HFFc6 (cell line): ENCODE results near the gene ZSWIM3. TPM values are rescaled to one million over a fixed set of nuclear protein-coding genes. Genes with fewer than 3 reads are reported as not detected.
A peak's percentile ranks its signal among the peaks of the same experiment; 100 is the strongest.

Experiments
- DNase-seq: peaks from one replicate; pipeline ENCODE4 v3.0.0-alpha.2; 2018
- H3K27ac Mint-ChIP-seq: 2 replicates; pipeline ENCODE4 v1.8.0; 2020; ENCODE audit warnings: mild to moderate bottlenecking, mixed read lengths
- H3K27me3 Mint-ChIP-seq: 2 replicates; pipeline ENCODE4 v1.8.0; 2021; ENCODE audit warnings: mild to moderate bottlenecking, moderate library complexity, mixed read lengths; ENCODE audit not compliant: insufficient read depth
- H3K36me3 Mint-ChIP-seq: 2 replicates; pipeline ENCODE4 v1.8.0; 2021; ENCODE audit warnings: low read depth, mixed read lengths
- H3K4me1 Mint-ChIP-seq: 2 replicates; pipeline ENCODE4 v1.8.0; 2020; ENCODE audit warnings: low read depth, mixed read lengths
- H3K4me3 Mint-ChIP-seq: 2 replicates; pipeline ENCODE4 v1.8.0; 2020; ENCODE audit warnings: mild to moderate bottlenecking, moderate library complexity, mixed read lengths
- H3K9me3 Mint-ChIP-seq: 2 replicates; pipeline ENCODE4 v1.8.0; 2020; ENCODE audit warnings: mild to moderate bottlenecking, mixed read lengths
- total RNA-seq, 6 experiments: library from RNA; stranded (reverse); fragmentation: NEBNext Ultra II Directional; extraction: Animal tissue kit (Norgen Biotek cat#: 25700); gene quantifications; 2 replicates in 1 of 6; 3 replicates in 5 of 6; pipeline ENCODE4 v1.2.3, GENCODE V29; 2021
- TF ChIP-seq, protein P1 (sequence below): fragments of 200-600 bp; sonication (generic); IDR thresholded peaks from 2 replicates; pipeline ENCODE4 v1.5.0; 2021; ENCODE audit warnings: antibody characterized with exemption, mild to moderate bottlenecking

ZSWIM3 gene
- total RNA-seq, 6 experiments from 2014 or later: 2.3 to 4.0 (median 2.7) TPM

DNA sequence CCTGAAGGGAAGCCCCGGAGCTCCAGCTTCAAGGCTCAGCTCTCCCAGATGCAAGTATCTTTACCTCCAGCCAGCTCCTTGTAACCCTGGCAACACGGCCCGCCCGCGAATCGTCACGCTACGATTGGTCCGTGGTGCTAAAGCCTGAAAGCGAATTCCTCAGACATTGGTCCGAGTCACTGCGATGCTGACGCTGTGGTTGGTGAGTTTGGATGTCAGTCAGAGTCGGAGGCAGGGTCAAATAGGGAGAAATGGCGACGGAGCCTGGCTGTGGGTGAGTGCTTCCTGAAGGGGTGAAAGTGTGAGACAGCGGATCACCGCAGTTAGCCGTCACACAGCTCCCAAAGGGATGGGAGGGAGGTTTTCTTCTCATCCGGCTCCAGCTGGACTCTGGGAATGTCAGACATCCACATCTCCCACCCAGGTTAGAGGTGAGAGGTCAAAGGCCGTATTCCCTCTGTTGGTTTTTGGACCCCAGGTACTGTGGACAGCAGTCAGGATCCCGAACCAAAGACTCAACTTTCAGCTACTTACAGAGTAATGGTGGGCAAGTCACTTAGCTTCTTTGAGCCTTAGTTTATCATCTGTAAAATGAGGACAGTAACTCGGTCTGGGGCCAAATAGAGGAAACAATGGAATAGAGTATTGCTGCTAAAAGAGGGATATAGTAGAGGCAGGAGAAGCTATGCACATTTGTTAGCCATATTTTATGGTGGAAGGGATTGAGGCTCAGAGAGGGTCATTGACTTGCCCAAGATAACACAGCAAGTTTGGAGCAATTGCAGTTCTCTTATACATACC is 23.8 kb downstream of the ZSWIM3 start, which contains the start of gene ZSWIM1:
TSS of gene ZSWIM1 (plus strand) at position 240 of the 801 bp plus-strand sequence. CDS start 1,366 bp downstream, outside the sequence.
- DNase-seq: peak; percentile 99
- TF ChIP-seq, protein P1, sequence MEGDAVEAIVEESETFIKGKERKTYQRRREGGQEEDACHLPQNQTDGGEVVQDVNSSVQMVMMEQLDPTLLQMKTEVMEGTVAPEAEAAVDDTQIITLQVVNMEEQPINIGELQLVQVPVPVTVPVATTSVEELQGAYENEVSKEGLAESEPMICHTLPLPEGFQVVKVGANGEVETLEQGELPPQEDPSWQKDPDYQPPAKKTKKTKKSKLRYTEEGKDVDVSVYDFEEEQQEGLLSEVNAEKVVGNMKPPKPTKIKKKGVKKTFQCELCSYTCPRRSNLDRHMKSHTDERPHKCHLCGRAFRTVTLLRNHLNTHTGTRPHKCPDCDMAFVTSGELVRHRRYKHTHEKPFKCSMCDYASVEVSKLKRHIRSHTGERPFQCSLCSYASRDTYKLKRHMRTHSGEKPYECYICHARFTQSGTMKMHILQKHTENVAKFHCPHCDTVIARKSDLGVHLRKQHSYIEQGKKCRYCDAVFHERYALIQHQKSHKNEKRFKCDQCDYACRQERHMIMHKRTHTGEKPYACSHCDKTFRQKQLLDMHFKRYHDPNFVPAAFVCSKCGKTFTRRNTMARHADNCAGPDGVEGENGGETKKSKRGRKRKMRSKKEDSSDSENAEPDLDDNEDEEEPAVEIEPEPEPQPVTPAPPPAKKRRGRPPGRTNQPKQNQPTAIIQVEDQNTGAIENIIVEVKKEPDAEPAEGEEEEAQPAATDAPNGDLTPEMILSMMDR: no peak
- Mint-ChIP-seq H3K27ac (peak within 1 kb of the TSS; percentile 96), H3K9me3 (no peaks in the 10 kb centered on the region), H3K4me1 (peaks cover 37% of the 10 kb centered on the region), H3K36me3 (peaks cover 24% of the 10 kb centered on the region), H3K4me3 (peak within 1 kb of the TSS; percentile 98), H3K27me3 (peaks cover 2% of the 10 kb centered on the region; the same call in 1 of the 2 replicates)

DNA sequence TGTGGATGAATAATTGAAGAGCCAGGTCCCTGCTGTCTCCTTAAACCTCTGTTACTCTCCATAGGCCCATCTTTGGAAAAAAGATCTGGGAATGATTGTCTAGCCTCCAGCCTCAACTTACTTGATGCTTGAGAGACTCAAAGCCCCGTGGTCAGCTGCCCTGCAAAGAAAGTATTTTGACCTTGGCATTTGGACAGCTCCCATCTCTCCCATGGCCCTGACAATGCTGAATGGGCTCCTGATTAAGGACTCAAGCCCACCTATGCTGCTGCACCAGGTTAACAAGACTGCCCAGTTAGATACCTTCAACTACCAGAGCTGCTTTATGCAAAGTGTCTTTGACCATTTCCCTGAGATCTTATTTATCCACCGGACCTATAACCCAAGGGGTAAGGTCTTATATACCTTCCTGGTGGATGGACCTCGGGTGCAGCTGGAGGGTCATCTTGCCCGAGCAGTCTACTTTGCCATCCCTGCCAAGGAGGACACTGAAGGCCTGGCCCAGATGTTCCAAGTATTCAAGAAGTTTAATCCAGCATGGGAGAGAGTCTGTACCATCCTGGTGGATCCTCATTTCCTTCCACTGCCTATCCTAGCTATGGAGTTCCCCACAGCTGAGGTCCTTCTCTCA is 25.2 kb downstream of the ZSWIM3 start:
- H3K4me1 Mint-ChIP-seq: peaks cover 37% of the 10 kb centered on the region
- no peaks in the 10 kb centered on the region for H3K9me3 Mint-ChIP-seq
- H3K36me3 Mint-ChIP-seq: peaks cover 24% of the 10 kb centered on the region

DNA sequence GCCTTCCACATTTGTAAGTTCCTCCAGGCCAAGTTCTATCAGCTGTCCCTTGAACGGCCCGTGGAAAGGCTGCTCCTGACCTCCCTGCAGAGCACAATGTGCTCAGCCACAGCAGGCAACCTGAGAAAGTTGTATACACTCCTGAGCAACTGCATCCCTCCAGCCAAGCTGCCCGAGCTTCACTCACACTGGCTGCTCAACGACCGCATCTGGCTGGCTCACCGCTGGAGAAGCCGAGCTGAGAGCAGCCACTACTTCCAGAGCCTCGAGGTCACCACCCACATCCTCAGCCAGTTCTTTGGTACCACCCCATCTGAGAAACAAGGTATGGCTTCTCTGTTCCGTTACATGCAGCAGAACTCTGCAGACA is 25.7 kb downstream of the ZSWIM3 start:
- no peak overlapping the region for H3K4me3 Mint-ChIP-seq

More for the DNA sequence above, 25.2 kb downstream of the ZSWIM3 start:
- Mint-ChIP-seq H3K4me3 (peak overlapping the region; percentile 72), H3K27me3 (peaks cover 2% of the 10 kb centered on the region; the same call in 1 of the 2 replicates), H3K27ac (peak overlapping the region; percentile 55; the same call in 1 of the 2 replicates)
- TF ChIP-seq, protein P1: no peak
- DNase-seq: no peak

DNA sequence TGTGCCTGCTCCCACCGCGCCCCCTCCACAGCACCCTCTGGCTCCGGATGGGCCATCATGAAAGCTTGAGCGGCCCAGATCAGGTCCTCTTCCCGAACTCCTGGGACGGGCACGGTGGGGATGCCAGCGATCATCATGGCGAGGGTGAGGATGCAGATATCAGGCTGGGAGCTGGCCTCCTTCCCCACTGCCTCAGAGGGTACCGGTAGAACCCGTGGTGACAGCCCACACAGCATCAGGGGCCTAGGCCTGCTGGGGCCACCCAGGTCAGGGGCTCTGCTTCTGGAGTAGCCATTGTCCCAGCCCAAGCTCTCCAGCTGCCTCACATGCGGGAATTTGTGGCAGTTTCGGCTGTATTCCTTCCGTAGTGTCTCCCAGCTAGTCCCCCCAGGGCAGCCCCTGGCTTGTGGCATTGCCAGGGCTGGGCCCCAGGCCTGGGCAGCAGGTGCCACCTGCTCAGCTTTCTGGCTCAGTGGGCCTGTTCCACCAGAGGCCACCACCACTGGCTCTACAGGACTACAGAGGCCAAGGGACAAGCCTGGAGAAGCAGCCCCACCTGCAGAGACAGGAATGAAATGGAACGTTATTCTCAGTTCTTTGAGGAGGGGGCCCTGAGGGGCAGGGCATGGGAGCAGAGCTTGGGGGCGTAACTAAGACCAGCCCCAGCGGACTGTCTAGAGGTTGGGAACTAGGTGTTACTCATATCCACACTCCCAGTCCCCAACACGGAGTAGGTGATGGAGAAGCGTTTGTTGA is 29.4 kb downstream of the ZSWIM3 start:
- Mint-ChIP-seq H3K4me3 (no peak overlapping the region), H3K36me3 (peaks cover 19% of the 10 kb centered on the region), H3K27ac (no peak overlapping the region), H3K4me1 (peaks cover 37% of the 10 kb centered on the region), H3K9me3 (no peaks in the 10 kb centered on the region), H3K27me3 (peaks cover 3% of the 10 kb centered on the region)
- DNase-seq: no peak
- TF ChIP-seq, protein P1: no peak

More for the DNA sequence above, 25.7 kb downstream of the ZSWIM3 start:
- peaks cover 2% of the 10 kb centered on the region; the same call in 1 of the 2 replicates for H3K27me3 Mint-ChIP-seq
- H3K9me3 Mint-ChIP-seq: no peaks in the 10 kb centered on the region
- TF ChIP-seq, protein P1: no peak
- no peak overlapping the region for H3K27ac Mint-ChIP-seq
- DNase-seq: no peak
- peaks cover 24% of the 10 kb centered on the region for H3K36me3 Mint-ChIP-seq
- H3K4me1 Mint-ChIP-seq: peaks cover 37% of the 10 kb centered on the region

DNA sequence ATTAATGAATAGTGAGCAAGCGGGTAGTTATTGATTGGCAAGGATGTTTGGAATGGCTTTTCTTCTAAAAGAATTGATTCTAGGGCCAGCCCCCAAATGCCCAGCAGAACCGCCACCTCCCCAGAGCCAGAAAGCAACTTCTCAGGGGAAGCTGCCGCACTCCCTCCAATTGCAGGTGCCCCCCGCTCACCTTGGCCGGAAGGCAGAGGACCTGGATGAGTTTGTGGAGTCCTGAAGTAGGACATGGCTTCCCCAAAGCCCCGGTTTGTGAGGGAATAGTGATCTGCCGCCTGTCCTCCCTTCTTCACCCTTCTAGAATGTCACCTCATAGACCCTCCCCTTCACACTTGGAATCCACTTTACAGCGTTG is 29.9 kb downstream of the ZSWIM3 start, which contains the start of gene SPATA25:
TSS of gene SPATA25 (minus strand) at position 277 of the 370 bp plus-strand sequence. CDS start at position 245, 32 bp downstream.
- no peak for DNase-seq
- Mint-ChIP-seq H3K27ac (no peak within 1 kb of the TSS), H3K4me3 (no peak within 1 kb of the TSS)

More for the DNA sequence above, 29.9 kb downstream of the ZSWIM3 start, which contains the start of gene SPATA25:
- H3K4me1 Mint-ChIP-seq: peaks cover 37% of the 10 kb centered on the region
- TF ChIP-seq, protein P1: no peak
- no peaks in the 10 kb centered on the region for H3K9me3 Mint-ChIP-seq
- peaks cover 5% of the 10 kb centered on the region for H3K27me3 Mint-ChIP-seq
- peaks cover 17% of the 10 kb centered on the region for H3K36me3 Mint-ChIP-seq
